Amniotic epithelial cell (primary cell): Measurements from ENCODE around the gene GAS2L3.
A peak's percentile ranks its signal among the peaks of the same experiment; 100 is the strongest.
"Not testable (repeated sequence)": the region's sequence is repeated elsewhere in the genome, so short reads cannot be mapped to it uniquely, and the experiment has no call there.

ENCODE experiments used
- DNase-seq: peaks from one replicate; pipeline ENCODE4 v3.0.0-alpha.2; 2010; ENCODE audit warnings: low read depth

GAS2L3 gene

DNA sequence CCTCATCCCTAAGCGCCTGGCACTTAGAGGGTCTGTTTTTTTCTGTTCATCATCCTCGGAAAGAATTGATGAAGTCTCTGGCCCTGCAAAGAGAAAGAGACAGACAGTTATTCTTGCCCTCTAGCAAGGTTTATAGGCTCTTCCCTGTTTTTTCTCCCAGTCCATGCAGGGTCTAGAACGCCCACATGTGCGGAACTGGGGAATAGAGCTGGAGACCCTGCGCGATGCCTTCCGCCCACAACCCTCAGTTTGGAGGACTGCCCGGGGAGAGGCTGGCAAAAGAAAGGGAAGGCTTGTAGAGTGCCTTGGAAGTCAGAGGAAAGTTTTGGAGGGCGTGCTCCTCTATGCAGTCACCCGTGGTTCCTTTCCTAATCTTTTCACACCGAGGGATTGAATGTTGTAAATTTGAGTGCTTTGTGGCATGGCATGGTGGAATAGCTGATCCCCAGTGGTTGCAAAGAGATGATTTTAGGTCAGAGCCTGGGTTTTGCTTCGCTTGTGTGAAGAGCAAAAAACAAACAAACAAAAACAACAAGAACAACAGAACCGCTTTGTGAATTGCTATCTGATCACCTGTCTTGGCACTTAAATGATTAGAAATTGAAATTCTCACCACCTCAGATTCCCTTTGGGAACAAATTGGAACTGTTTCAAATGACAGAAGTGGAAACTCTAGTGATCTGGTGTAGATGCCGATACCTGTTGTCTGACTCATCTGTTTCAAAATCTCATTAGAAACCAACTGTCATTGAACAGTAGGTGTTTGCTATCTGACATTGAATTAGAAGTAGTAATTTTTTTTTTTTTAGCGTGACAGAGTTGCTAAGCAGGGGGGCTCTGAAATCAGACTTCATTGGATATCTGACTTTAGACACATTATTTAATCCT lies 947 bp downstream of the GAS2L3 start:
- DNase-seq: no peak

DNA sequence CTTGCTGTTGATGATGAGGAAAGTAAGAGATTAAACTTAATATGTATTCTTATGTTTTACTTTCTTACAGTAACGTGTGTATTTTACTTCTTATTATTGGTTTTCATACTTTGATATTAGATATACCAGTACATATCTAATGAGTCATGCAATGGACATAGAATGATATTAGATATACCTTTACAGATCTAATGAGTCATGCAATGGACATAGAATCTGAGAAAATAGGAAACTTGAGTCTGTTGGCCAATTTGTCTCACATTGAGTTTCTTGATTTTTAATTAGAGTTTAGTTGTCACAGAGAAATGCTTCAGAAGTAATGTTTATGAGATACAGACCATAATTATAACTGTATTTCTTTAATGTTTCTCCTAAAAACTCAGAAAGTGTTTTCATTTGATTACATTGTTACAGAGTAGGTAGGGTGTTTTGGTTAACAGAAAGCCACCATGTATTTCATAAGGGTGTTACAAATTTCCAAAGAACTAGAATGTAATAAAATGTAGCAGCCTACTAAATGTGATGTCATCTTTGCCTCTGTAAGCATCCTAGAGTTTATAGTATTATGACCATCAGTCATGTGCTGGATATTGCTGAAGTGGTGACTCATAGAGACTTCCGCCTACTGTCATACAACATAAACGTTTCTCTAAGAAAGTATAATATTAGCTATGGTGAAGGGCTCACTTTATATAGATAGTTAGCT lies 3.0 kb downstream of the GAS2L3 start:
- DNase-seq: peak; percentile 89

DNA sequence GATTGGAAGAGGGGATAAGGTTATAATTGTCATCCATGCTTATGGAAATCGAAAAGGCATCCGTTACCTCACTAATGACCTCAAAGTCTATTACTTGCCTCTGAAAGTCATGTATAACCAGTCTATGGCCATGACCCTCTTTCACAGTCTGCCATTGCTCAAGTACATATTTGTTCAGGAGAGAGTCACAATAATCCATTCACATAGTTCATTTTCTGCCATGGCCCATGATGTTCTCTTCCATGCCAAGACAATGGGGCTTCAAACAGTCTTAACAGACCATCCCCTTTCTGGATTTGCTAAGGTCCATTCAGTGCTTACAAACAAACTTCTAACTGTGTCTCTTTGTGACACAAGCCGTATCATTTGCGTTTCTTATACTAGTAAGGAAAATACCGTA lies 5.4 kb downstream of the GAS2L3 start:
- no peak for DNase-seq

DNA sequence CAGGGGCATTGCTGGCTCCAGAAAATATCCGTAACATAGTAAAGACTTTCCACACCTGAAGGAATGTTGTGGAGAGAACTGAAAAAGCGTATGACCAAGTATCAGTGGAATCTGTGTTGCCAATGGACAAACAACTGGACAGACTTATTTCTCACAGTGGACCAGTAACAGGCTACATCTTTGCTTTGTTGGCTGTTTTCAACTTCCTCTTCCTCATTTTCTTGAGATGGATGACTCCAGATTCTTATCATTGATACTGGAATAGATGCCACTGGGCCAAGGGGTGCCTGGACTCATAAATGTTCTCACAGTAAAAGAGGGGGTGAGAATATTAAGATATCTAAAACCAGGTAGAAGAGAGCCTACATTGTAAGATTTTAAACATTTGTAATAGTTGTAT lies 6.4 kb downstream of the GAS2L3 start:
- peak; percentile 39 for DNase-seq

DNA sequence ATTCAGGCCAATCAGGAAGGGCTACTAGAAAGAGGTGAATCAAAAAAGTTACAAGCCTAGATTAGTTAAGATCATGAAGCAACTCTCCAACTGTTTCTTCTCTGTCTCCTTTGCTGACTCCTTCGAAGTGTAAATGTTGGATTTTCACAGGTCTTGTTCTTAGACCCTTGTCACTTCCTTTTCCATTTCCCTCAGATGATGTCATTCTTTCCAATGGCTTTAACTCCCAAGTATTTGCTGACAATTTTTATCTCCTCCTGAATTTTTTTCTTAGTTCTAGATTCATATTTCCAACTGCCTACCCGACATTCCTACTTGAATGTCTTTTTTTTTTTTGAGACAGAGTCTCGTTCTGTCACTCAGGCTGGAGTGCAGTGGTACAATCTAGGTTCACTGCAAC lies 10.8 kb downstream of the GAS2L3 start:
- no peak for DNase-seq

DNA sequence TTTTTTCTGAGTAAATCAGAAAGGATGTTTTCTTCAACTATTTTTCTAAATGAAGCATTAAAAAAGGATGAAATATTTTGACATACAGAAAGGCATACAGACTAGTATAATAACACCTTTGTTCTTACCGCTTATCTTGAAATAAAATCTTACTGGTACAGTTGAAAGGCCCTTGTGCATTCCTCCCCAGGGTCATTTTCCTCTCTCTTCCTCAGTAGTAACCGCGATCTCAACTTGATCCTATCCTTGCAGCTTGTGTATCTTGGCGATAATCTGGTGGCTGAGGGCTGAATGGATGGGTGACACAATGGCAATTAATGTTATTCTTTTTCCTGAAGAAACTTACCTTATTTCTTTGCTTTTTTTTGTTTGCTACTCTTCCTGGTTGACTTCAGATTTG lies 18.5 kb downstream of the GAS2L3 start:
- no peak for DNase-seq

DNA sequence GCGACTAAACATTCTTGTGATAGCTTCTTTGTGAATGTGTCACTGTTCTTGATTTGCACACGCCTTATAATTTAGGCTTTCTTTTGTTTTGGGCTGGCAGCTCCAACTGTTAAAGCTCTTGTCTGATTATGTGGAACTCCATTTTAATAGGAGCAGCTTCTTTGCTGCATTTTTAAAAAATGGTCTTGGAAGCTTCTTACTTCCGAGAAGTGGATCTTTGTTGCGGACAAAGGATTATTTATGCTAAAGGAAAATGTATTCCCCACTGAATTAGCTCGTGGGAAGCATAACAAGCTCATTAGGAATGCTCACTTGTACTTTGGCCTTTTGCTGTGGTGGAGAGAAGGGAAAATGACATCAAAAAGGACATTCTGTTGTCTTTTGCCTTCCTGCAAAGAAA lies 20.0 kb downstream of the GAS2L3 start:
- DNase-seq: no peak

DNA sequence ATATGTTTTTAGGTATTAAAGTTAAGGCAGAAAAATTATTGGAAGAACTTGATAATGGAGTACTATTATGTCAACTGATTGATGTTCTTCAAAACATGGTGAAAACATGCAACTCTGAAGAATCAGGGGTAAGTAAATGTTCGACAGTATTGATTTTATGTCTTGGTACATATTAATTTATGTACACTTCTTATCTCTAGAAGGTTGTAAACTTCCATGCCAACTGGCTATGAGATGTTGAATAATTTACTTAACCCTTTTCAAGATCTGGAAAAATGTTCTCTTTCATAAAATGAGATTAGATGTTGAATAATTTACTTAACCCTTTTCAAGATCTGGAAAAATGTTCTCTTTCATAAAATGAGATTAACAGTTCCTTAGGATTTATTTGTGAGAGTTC lies 28.1 kb downstream of the GAS2L3 start:
- no peak for DNase-seq

DNA sequence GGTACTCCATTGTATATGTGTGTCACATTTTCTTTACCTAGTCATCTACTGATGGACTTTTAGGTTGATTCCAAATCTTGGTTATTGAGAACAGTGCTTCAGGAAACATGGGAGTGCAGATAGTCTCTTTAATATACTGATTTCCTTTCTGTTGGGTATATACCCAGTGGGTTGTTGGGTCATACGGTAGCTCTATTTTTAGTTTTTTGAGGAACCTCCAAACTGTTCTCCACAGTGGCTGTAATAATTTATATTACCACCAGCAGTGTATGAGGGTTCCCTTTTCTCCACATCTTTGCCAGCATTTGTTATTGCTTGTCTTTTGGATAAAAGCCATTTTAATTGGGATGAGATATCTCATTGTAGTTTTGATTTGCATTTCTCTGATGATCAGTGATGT lies 29.5 kb downstream of the GAS2L3 start:
- not testable (repeated sequence) for DNase-seq

DNA sequence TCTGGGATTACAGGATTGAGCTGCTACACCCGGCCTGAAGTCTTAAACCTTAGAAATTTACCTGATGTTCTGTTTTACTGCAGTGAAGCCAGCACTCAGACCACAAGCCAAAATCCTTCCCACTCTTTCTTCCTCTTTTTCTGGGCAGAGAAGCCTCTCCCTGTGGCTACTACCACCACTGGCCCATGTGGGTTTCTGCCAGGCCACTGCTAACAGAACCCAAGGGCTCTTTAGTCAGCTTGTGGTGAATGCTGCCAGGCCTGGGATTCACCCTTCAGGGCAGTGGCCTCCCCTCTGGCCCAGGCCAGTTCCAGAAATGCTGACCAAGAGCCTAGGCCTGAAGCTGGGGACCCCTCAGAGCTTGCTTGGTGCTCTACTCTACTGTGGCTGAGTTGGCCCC lies 35.3 kb downstream of the GAS2L3 start:
- DNase-seq: no peak

DNA sequence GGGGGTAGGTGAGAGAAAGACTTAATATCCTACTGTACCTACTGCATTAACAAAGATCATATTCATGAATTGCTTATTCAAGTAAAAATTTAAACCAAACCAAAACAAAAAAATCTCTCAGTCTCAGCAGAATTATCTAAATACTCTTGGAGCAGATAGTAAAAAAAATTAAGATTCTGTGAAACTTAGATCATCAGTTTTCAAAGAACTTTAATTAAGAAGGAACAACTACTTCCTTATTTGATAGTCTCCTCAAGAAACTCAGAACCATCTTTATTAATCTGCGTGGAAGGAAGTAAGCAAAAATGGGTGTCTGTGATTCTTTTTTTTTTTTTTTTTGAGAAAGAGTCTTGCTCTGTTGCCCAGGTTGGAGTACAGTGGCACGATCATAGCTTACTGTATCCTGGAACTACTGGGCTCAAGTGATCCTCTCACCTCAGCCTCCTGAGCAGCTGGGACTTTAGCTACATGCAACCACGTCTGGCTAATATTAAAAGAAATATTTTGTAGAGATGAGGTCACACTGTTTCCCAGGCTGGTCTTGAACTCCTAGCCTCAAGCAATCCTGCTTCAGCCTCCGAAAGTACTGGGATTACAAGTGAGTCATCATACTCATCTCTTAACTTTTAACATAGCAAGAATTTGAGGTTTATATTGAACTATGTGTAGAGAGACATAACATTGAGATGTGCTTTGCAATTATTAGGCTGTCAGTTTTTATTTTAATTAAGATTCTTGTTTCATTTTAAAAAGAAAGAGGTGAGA lies 37.4 kb downstream of the GAS2L3 start:
- peak; percentile 12 for DNase-seq

DNA sequence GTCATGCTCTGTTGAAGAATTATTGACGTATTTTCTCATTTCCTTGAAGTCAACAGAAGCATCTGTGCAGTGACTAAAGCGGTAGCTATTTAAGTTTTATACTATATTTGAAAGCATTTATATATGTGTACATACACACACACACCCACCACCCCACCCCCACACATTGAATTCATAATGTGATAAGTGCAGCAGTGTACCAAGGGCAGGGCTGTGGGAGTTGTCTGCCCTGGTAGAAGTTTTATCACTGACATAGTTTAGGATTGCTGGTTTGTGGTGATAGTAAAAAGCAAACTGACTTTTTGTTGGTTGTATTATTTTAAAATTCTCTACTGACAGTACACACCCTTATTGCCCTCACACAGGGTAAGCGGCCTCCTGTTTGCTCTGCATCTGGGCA lies 39.1 kb downstream of the GAS2L3 start:
- peak; percentile 24 for DNase-seq

DNA sequence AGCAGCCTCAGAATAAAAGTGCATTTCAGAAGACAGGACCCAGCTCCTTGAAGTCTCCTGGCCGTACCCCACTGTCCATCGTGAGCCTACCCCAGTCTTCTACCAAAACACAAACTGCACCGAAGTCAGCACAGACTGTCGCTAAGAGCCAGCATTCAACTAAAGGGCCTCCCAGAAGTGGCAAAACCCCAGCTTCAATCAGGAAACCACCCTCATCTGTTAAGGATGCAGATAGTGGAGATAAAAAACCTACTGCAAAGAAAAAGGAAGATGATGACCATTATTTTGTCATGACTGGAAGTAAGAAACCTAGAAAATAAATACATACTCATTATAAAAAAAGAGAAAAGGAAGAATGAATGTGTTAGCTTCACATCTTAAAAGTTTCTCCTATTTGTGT lies 51.1 kb downstream of the GAS2L3 start:
- no peak for DNase-seq

DNA sequence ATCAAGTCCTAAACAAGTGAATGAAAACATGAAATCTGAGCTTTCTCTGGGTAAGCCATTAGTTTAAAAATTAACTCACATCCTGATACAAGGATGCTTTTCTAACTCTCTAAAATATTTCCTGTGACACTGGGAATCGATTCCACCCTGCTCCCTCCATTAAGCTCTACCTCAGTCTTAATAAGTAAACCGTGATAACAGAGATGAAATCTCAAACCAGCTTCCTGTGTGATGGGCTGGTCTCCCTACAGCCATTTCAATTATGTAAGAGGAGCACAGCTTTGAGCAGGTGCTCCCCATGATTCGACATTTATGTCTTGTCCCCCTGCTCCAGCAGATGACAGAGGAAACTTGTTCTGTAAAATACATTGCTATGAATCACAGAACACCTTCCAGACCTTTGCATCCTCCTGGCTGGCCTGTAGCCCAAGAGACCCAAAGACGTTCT lies 59.0 kb downstream of the GAS2L3 start:
- DNase-seq: no peak

DNA sequence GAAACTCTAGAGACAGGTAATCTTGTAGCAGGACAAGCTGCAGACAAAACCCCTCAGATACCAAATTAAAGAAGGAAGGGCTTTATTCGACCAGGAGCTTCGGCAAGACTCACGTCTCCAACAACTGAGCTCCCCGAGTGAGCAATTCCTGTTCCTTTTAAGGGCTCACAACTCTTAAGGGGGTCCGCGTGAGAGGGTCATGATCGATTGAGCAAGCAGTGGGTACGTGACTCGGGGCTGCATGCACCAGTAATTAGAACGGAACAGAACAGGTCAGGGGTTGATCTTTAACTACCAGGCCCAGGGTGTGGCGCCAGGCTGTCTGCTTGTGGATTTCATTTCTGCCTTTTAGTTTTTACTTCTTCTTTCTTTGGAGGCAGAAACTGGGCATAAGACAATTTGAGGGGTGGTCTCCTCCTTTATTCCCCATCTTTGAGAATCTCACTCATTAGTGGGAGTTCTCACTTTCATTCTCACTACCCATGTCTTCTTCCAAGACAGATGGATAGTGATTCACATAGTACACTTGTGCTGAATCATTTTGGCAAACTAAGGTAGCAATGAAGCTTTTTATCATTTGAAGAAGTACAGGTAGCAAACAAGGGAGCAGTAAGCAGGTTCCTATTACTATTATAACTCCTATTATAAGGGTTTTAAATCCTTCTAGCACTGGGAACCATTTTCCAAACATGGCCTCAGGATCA lies 59.8 kb downstream of the GAS2L3 start:
- DNase-seq: not testable (repeated sequence)

DNA sequence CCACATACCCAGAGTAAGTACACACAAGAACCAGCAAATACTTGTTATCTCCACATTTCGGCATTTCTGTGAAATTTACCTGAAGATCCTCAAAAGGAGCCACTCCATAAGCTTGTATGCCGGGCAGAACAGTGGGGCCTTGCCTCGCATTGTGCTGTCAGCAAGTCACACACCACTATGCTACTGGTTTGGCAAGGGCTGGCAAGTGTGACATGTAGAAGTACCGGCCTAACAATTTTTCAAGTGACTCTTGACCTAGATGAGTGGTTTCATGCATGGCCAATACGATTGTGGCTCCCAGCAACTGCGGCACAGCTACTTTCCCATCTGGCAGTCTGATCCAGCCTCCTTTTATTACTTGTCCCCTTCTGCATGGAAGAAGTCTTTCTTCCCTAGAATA lies 69.8 kb downstream of the GAS2L3 start:
- DNase-seq: no peak

DNA sequence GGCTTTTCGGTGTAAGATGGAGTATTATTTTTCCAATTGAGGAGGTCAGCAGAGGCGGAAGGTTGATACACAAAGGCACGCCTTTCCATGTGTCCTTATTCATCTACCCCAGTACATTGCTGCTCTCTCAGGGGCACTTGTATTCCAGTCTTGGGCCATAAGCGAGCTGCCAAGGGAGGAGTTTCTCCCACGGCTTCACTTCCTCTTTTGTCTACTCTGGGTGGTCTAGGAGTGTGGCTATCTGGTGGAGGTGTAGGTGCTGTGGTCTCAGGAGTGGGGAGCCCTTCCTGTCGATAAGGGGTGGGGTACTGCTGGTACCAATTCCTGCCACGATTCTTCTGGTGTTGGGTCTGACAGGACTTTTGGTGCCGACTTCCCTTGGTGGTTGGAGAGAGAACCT lies 73.4 kb downstream of the GAS2L3 start:
- no peak for DNase-seq

DNA sequence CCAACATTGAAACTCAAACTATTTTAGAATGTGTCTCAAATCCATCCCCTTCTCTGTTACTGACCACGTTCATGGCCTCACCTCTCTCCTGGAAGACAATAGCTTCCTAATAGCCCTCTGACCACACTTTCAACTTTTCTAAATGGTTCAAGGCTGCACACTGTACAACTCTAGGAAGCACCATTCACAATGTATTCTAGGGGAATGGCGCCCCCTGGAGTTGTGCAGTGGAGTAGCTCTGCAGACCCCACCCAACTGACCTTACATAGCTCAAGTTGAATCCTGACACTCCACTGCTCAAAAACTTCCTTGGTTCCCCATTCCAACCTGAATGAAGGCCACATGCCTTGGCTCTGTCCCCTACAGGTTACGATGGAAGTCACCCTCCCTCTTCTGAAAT lies 77.6 kb downstream of the GAS2L3 start:
- DNase-seq: no peak

DNA sequence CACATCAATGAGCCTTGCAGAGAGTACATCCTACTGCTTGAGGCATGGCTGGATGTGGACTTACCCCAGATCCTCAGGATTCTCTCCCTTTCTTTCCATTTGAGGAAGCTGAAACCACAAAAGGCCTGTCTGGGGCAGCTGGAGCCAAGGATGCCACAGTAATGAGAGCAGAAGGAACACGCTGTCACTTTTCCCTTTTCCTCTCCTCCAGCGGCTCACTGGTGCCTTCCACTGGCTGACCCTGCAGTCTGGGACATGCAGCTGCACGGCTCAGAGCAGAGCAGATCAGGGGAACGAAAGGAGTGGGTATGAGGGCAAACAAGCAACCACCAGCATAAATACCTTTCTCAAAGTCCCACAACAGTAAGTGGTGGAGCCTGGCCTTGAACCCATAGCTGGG lies 78.2 kb downstream of the GAS2L3 start:
- DNase-seq: no peak

DNA sequence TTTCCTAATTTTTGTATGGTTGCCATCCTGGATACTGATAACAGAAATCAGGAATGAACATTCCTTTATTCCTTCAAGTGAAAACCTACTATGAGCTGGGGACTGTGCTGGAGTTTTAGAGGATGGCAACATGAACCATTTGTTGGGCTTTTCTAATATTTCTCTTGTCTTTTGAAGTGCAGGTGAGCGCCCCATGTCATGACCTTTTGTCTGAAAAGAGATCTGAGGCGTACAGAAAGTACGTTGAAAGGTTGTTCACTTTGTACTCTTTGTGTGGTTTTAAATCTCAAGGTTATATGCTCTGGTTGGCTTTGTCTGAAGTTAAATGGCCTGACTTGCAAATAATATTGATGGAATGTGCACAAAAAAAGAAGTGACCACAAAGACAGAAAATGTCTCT lies 79.0 kb downstream of the GAS2L3 start:
- no peak for DNase-seq

DNA sequence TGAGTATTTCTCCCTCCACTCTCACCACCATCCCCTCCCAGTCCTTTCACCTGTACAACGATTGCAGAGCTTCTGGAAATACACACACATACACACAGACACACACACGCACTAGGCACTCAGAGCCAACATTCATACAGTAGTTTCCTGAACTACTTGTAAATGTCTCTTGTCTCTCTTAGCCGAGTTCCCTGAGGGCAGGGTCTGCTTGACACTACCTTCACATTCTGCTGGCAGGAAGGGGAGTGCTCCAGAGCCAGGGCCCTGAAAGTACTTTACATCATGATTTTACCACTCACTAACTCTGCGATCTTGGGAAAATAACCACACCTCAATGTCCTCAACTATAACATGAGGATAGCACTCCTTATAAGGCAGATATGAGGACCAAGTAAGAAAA lies 82.7 kb downstream of the GAS2L3 start:
- DNase-seq: no peak

DNA sequence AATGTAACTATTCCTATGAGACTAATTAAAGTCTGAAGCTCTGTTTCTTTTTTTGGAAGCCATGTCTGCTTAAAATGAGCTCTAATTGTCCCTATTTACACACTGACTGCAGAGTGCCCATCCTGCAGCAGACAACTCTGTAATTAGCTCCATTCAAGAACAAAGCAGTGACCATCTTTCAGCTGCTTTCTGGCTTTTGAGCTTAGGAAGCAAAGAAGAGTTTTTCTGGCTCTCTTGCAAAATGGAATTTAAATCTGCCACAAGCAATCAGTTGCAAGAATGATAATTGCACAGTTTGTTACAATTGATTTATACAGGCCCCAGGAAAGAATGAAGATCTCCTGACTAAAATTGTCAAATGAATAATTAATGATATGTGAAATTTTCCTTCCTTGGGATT lies 83.4 kb downstream of the GAS2L3 start:
- no peak for DNase-seq
